Effector memory CD4-positive, alpha-beta T cell (primary cell): ENCODE results near the gene ST3GAL5.

Experiments
- DNase-seq, 3 donors: peaks; one replicate each; pipeline ENCODE4 v3.0.0-alpha.2; 2020
- H3K27ac ChIP-seq: 2 replicates; pipeline ENCODE4 v1.7.0; 2013; ENCODE audit warnings: mild to moderate bottlenecking, low read length, moderate library complexity; ENCODE audit not compliant: insufficient read depth, poor library complexity, severe bottlenecking
- H3K27me3 ChIP-seq: replicated peaks from 2 replicates; pipeline ENCODE4 v1.7.0; 2013; ENCODE audit warnings: mild to moderate bottlenecking, low read length; ENCODE audit not compliant: insufficient read depth, control insufficient read depth, poor library complexity, severe bottlenecking
- H3K36me3 ChIP-seq: 2 replicates; pipeline ENCODE4 v1.7.0; 2013; ENCODE audit warnings: mild to moderate bottlenecking, low read length, moderate library complexity; ENCODE audit not compliant: control insufficient read depth, insufficient read depth
- H3K4me1 ChIP-seq: 2 replicates; pipeline ENCODE4 v1.7.0; 2013; ENCODE audit warnings: low read length, mild to moderate bottlenecking; ENCODE audit not compliant: control insufficient read depth, insufficient read depth, poor library complexity, severe bottlenecking
- H3K4me3 ChIP-seq: 2 replicates; pipeline ENCODE4 v1.7.0; 2013; ENCODE audit warnings: low read length, low read depth, mild to moderate bottlenecking; ENCODE audit not compliant: insufficient read depth, poor library complexity, severe bottlenecking
- H3K9me3 ChIP-seq: 2 replicates; pipeline ENCODE4 v1.7.0; 2013; ENCODE audit warnings: mild to moderate bottlenecking, low read length, moderate library complexity; ENCODE audit not compliant: control insufficient read depth

The ST3GAL5 gene

DNA sequence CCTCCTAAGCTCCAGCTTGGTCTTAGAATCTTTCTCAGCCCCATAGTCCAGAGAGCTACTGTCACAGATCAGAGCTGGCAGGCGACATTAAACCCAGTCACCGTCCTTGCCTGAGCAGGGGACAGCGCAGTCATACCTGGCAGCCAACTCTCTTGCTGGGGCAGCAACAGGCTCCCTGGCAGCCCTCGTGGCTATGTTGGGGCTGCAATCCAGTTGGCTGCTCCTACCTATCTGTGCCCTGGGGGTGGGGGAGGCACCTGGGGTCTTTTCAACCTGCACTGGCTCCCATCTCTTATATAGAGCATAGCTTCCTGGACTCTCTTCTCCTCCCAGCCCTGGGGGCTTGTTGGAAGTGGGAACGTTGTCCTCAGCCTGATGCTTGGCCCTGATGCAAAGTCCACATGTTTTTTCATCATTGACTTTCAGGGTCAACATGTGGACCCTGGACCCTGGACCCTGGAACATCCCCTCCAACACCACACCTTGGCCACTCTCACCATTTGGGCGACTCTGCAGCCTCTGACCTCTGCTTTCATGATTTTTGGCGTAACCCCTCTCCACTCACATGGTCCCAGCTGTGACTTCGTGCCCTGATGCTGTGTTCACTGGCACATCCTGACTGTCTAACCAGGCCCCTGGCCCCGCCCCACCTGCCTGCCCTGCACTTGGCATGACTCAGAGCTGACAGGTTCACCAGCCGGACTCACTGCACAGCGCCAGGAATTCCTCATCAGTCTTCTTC is 89.4 kb downstream of the ST3GAL5 start:
- Histone ChIP-seq H3K27ac (no peak overlapping the region), H3K36me3 (no peaks in the 10 kb centered on the region), H3K4me1 (no peaks in the 10 kb centered on the region), H3K4me3 (no peak overlapping the region), H3K27me3 (no peaks in the 10 kb centered on the region), H3K9me3 (no peaks in the 10 kb centered on the region)
- no peak for DNase-seq

DNA sequence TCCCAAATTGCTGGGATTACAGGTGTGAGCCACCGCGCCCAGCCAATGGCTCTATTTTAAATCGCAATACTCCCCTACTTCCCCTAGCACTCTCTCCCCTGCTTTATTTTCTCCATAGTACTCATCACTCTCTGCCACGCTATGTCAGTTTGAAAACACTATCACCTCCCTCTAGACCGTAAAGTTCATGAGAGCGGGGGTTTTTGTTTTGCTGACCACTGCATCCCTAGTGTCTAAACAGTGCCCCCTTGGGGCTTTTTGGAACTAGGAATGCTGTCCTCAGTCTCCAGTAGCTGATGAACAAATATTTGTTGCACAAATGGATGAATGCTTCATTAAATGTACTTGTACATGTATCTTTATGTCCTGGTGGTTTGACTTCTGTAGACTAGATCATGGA is 90.9 kb downstream of the ST3GAL5 start:
- DNase-seq: no peak
- Histone ChIP-seq H3K9me3 (no peaks in the 10 kb centered on the region), H3K4me3 (no peak overlapping the region), H3K27ac (no peak overlapping the region), H3K4me1 (no peaks in the 10 kb centered on the region), H3K36me3 (no peaks in the 10 kb centered on the region), H3K27me3 (no peaks in the 10 kb centered on the region)

DNA sequence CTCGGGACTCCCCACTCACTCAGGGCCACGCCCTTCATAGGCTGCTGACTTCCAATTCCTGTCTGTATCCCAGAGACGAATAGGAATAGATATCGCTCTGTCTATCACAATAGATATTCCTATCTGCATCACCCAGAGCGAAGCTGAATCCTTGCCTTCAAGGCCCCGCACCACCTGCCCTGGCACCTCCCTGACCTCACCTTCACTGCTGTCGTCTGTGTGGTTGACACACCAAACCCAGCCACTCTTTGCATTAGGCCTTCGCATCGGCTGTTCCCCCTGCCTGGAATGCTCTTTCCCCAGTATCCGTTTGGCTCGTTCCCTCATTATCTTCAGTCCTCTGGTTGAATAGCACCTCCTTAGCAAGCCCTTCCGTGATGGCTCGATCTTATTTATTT is 91.5 kb downstream of the ST3GAL5 start:
- Histone ChIP-seq H3K4me3 (no peak overlapping the region), H3K27ac (no peak overlapping the region), H3K9me3 (no peaks in the 10 kb centered on the region), H3K27me3 (no peaks in the 10 kb centered on the region), H3K4me1 (no peaks in the 10 kb centered on the region), H3K36me3 (no peaks in the 10 kb centered on the region)
- DNase-seq: no peak

DNA sequence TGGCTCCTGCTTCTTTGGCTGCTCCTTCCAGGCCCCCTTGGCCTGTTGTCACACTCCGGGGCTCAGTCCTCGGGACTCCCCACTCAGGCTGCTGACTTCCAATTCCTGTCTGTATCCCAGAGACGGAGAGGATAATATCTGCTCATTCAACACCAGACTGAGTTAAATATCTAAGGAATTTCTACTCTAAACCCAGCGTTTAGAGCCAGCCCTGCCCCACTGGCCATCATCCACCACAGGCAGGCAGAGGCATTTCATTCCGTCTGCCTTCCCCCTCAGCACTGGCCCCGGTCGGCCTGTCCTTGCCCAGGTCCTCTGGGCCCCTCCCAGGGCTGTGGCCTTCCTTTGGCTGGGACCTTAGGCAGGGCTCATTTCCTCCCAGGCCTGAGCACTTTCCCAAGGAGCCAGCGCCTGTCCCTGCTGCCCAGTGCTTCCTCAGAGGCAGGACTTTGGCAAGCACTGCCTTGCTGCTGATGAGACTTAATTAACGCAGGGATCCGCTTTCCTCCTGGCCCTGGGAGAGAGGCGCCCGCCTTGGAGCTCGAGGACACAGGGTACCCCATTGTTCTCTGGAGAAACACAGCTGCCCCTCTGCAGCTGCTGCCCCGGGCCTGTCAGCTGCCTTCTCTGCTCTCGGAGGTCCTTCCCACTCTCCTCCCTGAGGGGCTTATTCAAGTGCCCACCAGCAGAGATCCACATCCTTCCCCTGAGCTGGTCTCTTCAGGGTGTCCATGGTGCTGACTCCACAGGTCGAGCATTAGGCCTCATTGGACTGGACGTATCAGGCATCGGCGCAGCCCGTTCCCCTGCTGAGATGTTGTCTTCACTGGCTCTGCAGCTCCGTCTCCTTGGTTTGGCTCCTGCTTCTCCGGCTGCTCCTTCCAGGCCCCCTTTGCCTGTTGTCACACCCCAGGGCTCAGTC is 92.2 kb downstream of the ST3GAL5 start:
- Histone ChIP-seq H3K4me1 (no peaks in the 10 kb centered on the region), H3K36me3 (no peaks in the 10 kb centered on the region), H3K4me3 (no peak overlapping the region), H3K27me3 (no peaks in the 10 kb centered on the region), H3K9me3 (no peaks in the 10 kb centered on the region), H3K27ac (no peak overlapping the region)
- DNase-seq: no peak

DNA sequence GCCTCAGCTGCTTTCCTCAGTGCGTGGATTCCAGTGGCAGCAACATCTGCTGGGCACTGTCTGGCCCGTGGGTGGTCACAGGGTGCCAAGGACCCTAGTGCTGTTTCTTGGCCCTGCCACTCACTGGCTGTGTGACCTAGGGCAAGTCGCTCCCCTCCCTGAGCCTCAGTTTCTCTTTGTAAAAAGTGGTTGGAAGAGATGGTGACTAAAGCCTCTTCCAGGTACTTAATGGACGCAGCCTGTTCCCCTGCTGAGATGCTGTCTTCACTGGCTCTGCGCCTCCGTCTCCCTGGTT is 92.8 kb downstream of the ST3GAL5 start:
- Histone ChIP-seq H3K9me3 (no peaks in the 10 kb centered on the region), H3K27ac (no peak overlapping the region), H3K4me3 (no peak overlapping the region), H3K27me3 (no peaks in the 10 kb centered on the region), H3K4me1 (no peaks in the 10 kb centered on the region), H3K36me3 (no peaks in the 10 kb centered on the region)
- no peak for DNase-seq

DNA sequence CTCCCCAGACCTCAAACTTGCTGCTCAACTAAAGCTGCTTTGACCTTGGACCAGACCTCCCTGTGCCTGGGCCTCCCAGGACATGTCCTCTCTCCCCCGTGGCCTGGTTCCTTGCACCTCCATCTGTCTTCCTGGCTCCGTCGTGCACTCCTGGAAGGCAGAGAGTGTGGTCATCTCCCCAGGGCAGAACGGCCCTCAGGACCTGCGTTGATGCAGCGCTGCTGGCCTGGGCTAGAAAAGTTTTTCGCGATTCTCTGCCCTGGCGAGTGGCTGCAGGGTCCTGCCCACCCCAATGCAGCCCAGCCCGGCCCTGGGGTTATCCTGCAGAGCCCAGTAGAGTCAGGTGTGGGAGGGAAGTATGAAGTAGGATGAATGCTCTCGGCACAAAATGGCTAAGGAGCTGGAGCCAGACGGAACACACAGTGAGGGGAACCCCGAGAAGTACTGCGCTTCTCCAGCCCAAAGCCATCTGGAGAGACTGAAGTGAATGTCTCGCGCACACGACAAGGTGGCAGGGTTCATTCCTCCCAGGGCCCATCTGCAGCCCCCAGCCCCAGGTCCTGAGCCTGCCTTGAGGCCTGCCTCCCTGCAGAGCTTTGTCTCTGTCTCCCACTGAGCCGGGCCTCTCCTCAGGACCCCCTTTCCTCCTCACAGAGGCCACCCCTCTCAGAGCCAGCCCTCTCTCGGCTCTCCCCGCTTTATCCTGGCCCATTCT is 93.3 kb downstream of the ST3GAL5 start:
- no peak for DNase-seq
- H3K27ac ChIP-seq: no peak overlapping the region
- H3K36me3 ChIP-seq: no peaks in the 10 kb centered on the region
- no peaks in the 10 kb centered on the region for H3K9me3 ChIP-seq
- H3K4me1 ChIP-seq: no peaks in the 10 kb centered on the region
- no peak overlapping the region for H3K4me3 ChIP-seq
- H3K27me3 ChIP-seq: no peaks in the 10 kb centered on the region

DNA sequence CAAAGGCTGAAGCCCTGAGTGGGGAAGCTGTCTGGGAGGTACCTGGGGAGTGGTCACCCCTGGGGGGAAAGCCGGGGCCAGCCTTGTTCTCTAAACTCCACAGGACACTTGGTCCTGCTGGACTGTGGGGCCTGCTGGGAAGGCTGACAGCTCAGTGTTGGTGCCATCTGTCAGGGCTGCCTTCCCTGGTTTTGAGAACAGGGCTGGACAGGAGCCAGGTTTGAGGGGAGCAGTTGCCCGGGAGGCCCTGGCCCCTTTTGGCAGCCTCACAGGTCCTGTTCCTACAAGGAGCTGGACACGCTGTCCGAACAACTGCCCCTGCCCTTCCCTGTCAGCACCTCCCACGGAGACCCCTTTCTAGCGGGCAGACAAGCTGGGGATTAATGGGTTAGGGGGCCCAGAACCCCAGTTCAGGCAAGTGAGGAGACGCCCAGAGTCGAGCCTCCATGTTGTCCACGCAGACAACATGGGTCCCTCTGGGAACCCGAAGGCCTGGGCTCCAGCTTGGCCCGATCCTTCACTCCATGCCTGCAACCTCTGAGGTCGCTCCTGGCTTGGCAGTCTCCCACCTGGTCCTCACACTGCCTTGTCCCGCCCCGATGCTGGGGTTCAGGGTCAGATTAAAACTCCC is 94.2 kb downstream of the ST3GAL5 start:
- no peaks in the 10 kb centered on the region for H3K36me3 ChIP-seq
- DNase-seq: no peak
- H3K9me3 ChIP-seq: no peaks in the 10 kb centered on the region
- H3K27me3 ChIP-seq: no peaks in the 10 kb centered on the region
- H3K4me1 ChIP-seq: no peaks in the 10 kb centered on the region
- H3K4me3 ChIP-seq: no peak overlapping the region
- no peak overlapping the region for H3K27ac ChIP-seq

DNA sequence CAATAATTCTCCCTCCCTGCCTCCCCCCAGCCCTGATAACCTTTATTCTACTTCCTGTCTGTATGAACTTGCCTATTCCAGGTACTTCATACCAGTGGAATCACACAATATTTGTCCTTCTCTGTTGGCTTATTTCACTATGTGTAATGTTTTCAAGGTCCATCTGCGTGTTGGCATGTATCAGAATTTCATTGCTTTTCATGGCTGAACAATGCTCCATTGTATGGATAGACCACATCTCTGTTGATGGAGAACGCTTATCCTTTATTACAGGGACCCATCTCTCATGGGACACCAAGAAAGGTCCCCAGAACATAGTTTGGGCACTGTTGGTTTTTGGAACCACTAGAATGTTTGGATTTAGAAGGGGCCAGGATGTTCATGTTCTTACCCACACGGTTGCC is 94.8 kb downstream of the ST3GAL5 start:
- no peaks in the 10 kb centered on the region for H3K9me3 ChIP-seq
- no peak overlapping the region for H3K4me3 ChIP-seq
- no peaks in the 10 kb centered on the region for H3K27me3 ChIP-seq
- no peak for DNase-seq
- H3K36me3 ChIP-seq: no peaks in the 10 kb centered on the region
- H3K27ac ChIP-seq: no peak overlapping the region
- H3K4me1 ChIP-seq: no peaks in the 10 kb centered on the region

DNA sequence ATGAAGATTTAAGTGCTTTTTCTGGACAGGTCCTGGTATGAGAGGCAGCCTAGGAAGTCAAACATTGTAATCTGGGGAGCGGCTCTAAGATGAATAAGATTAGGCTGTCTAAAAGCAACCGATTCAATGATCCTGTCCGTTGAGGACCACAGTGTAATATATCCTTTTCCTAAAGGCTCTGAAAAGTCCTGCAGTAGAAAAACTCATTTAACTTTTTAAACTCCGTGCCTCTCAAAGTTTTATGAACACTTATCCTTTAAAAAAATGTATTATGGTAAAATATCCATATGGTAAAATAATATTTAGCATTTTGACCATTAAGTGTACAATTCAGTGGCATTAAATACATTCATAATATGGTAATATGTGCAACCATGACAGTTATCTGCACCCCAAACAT is 95.2 kb downstream of the ST3GAL5 start:
- Histone ChIP-seq H3K4me1 (no peaks in the 10 kb centered on the region), H3K4me3 (no peak overlapping the region), H3K36me3 (no peaks in the 10 kb centered on the region), H3K9me3 (no peaks in the 10 kb centered on the region), H3K27me3 (no peaks in the 10 kb centered on the region), H3K27ac (no peak overlapping the region)
- no peak for DNase-seq
